Neural cell (in vitro differentiated cells): Measurements from ENCODE around the gene SLC26A11. TPM values are rescaled to one million over a fixed set of nuclear protein-coding genes. Genes with fewer than 3 reads are reported as not detected.

Experiments
- H2AFZ ChIP-seq: fragments of 200-600, 300-800 bp; sonication (generic), shearing (Covaris generic); 2 replicates; pipeline ENCODE4 v1.6.0; 2014; ENCODE audit warnings: low read depth, mild to moderate bottlenecking, antibody characterized with exemption, low read length, moderate library complexity
- H3F3A ChIP-seq: fragments of 200-600 bp; shearing (Covaris generic); 2 replicates; pipeline ENCODE4 v1.6.1; 2016; ENCODE audit warnings: mild to moderate bottlenecking, moderate library complexity, mixed read lengths, antibody characterized with exemption, low read length; ENCODE audit not compliant: insufficient read depth, poor library complexity, severe bottlenecking
- H3K27ac ChIP-seq: fragments of 200-600, 300-800 bp; sonication (generic), shearing (Covaris generic); 2 replicates; pipeline ENCODE4 v1.5.1; 2014; ENCODE audit warnings: mild to moderate bottlenecking, low read length, moderate library complexity
- H3K27me3 ChIP-seq: fragments of 300-800, 200-600 bp; sonication (generic), shearing (Covaris generic); 2 replicates; pipeline ENCODE4 v1.6.0; 2014; ENCODE audit warnings: mild to moderate bottlenecking, low read depth, low read length, moderate library complexity; ENCODE audit not compliant: insufficient read depth
- H3K36me3 ChIP-seq: fragments of 300-800, 200-600 bp; sonication (generic), shearing (Covaris generic); 2 replicates; pipeline ENCODE4 v1.5.1; 2014; ENCODE audit warnings: mild to moderate bottlenecking, antibody characterized with exemption, low read length, moderate library complexity; ENCODE audit not compliant: insufficient read depth
- H3K4me2 ChIP-seq: fragments of 300-800, 200-600 bp; sonication (generic), shearing (Covaris generic); 2 replicates; pipeline ENCODE4 v1.6.0; 2014; ENCODE audit warnings: mild to moderate bottlenecking, low read length
- H3K4me3 ChIP-seq: fragments of 300-800, 200-600 bp; sonication (generic), shearing (Covaris generic); 2 replicates; pipeline ENCODE4 v1.5.1; 2014; ENCODE audit warnings: mild to moderate bottlenecking, low read length, moderate library complexity
- H3K79me2 ChIP-seq: fragments of 200-600 bp; shearing (Covaris generic); replicated peaks from 2 replicates; pipeline ENCODE4 v1.6.0; 2014; ENCODE audit warnings: mild to moderate bottlenecking, low read length, moderate library complexity; ENCODE audit not compliant: insufficient read depth
- H3K9ac ChIP-seq: fragments of 300-800, 200-600 bp; sonication (generic), shearing (Covaris generic); 2 replicates; pipeline ENCODE4 v1.6.1; 2016; ENCODE audit warnings: mild to moderate bottlenecking, low read length, mixed read lengths
- H3K9me2 ChIP-seq: fragments of 200-600 bp; shearing (Covaris generic); 2 replicates; pipeline ENCODE4 v1.6.1; 2016; ENCODE audit warnings: mild to moderate bottlenecking, low read length, mixed read lengths; ENCODE audit not compliant: insufficient read depth
- H3K9me3 ChIP-seq: fragments of 200-600, 300-800 bp; sonication (generic), shearing (Covaris generic); 2 replicates; pipeline ENCODE4 v1.6.1; 2016; ENCODE audit warnings: mild to moderate bottlenecking, mixed run types, low read length, moderate library complexity, mixed read lengths
- H4K20me1 ChIP-seq: fragments of 200-600 bp; shearing (Covaris generic); 2 replicates; pipeline ENCODE4 v1.6.1; 2016; ENCODE audit warnings: mild to moderate bottlenecking, mixed run types; ENCODE audit not compliant: insufficient read depth
- EP300 ChIP-seq: fragments of 450-650 bp; conservative IDR thresholded peaks from 2 replicates; pipeline ENCODE4 v1.6.1; 2014; ENCODE audit warnings: antibody characterized with exemption, mild to moderate bottlenecking, moderate library complexity; ENCODE audit not compliant: poor library complexity, severe bottlenecking
- EZH2 ChIP-seq: fragments of 200-600, 300-800 bp; shearing (Covaris generic), sonication (generic); IDR thresholded peaks from 2 replicates; pipeline ENCODE4 v1.6.1; 2014; ENCODE audit warnings: antibody characterized with exemption, low read length, borderline replicate concordance, mild to moderate bottlenecking; ENCODE audit not compliant: insufficient read depth, poor library complexity, severe bottlenecking
- MXI1 ChIP-seq: fragments of 450-650 bp; conservative IDR thresholded peaks from 2 replicates; pipeline ENCODE4 v1.6.1; 2014; ENCODE audit warnings: antibody characterized with exemption, mild to moderate bottlenecking; ENCODE audit not compliant: poor library complexity, severe bottlenecking
- POLR2AphosphoS5 ChIP-seq: IDR thresholded peaks from 2 replicates; pipeline ENCODE4 v1.6.1; 2012
- RAD21 ChIP-seq: fragments of 450-650 bp; conservative IDR thresholded peaks from 2 replicates; pipeline ENCODE4 v1.6.1; 2014; ENCODE audit warnings: antibody characterized with exemption, mild to moderate bottlenecking, moderate library complexity
- REST ChIP-seq: IDR thresholded peaks from 2 replicates; pipeline ENCODE4 v1.6.1; 2012; ENCODE audit warnings: borderline replicate concordance
- SMC3 ChIP-seq: fragments of 450-650 bp; conservative IDR thresholded peaks from 2 replicates; pipeline ENCODE4 v1.6.1; 2014; ENCODE audit warnings: antibody characterized with exemption, mild to moderate bottlenecking, moderate library complexity; ENCODE audit not compliant: poor library complexity
- TAF1 ChIP-seq: IDR thresholded peaks from 2 replicates; pipeline ENCODE4 v1.6.1; 2012; ENCODE audit warnings: low read depth
- polyA plus RNA-seq: library from polyadenylated mRNA; depleted of rRNA; stranded (reverse); fragments of >200 nt; gene quantifications from 2 replicates; pipeline ENCODE4 v1.2.3, GENCODE V29; 2014
- TF ChIP-seq, protein P1 (sequence below): fragments of 450-650 bp; IDR thresholded peaks from 2 replicates; pipeline ENCODE4 v1.5.1; 2014; ENCODE audit warnings: antibody characterized with exemption, mild to moderate bottlenecking, moderate library complexity; ENCODE audit not compliant: poor library complexity, severe bottlenecking

SLC26A11 gene
- polyA plus RNA-seq, 1 donor from 2014 or later = 18.6 TPM

DNA sequence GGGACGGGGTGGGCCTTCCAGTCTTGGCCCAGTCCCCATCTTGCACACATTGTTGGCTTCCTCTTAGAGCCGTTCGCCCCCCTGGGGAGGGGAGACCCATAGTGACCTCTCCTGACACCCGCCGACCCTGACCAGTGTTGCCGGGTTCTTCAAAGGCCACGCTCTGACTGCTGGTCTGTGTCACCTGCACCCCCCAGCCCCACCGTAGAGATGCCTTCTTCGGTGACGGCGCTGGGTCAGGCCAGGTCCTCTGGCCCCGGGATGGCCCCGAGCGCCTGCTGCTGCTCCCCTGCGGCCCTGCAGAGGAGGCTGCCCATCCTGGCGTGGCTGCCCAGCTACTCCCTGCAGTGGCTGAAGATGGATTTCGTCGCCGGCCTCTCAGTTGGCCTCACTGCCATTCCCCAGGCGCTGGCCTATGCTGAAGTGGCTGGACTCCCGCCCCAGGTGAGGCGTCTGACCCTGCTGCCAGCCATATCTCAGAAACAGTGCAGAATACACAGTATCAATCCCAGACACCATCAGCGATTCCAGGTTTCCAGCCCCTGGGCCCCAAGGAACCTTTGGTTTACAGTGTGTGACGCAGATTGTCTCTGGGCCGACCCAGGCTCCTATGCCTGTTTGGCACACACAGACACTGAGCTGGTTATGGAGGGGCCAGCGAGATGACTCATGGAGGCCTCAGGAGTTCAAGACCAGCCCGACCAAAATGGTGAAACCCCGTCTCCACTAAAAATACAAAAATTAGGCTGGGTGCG lies 1.3 kb downstream of the SLC26A11 start:
- Histone ChIP-seq H3K27ac (no peak overlapping the region), H3F3A (no peaks in the 10 kb centered on the region), H3K36me3 (no peaks in the 10 kb centered on the region), H3K4me2 (peak overlapping the region; percentile 78), H2AFZ (no peak overlapping the region), H3K79me2 (no peaks in the 10 kb centered on the region), H3K27me3 (no peaks in the 10 kb centered on the region), H3K9ac (peak overlapping the region; percentile 69), H3K9me3 (no peaks in the 10 kb centered on the region), H3K9me2 (no peaks in the 10 kb centered on the region), H3K4me3 (peak overlapping the region; percentile 85), H4K20me1 (no peaks in the 10 kb centered on the region)
- TF ChIP-seq RAD21 = no peak
- TF ChIP-seq EZH2 = no peak
- no peak for TF ChIP-seq TAF1
- TF ChIP-seq, protein P1, sequence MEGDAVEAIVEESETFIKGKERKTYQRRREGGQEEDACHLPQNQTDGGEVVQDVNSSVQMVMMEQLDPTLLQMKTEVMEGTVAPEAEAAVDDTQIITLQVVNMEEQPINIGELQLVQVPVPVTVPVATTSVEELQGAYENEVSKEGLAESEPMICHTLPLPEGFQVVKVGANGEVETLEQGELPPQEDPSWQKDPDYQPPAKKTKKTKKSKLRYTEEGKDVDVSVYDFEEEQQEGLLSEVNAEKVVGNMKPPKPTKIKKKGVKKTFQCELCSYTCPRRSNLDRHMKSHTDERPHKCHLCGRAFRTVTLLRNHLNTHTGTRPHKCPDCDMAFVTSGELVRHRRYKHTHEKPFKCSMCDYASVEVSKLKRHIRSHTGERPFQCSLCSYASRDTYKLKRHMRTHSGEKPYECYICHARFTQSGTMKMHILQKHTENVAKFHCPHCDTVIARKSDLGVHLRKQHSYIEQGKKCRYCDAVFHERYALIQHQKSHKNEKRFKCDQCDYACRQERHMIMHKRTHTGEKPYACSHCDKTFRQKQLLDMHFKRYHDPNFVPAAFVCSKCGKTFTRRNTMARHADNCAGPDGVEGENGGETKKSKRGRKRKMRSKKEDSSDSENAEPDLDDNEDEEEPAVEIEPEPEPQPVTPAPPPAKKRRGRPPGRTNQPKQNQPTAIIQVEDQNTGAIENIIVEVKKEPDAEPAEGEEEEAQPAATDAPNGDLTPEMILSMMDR = no peak
- no peak for TF ChIP-seq REST
- no peak for TF ChIP-seq POLR2AphosphoS5
- TF ChIP-seq MXI1 = no peak
- TF ChIP-seq SMC3 = no peak
- no peak for TF ChIP-seq EP300

DNA sequence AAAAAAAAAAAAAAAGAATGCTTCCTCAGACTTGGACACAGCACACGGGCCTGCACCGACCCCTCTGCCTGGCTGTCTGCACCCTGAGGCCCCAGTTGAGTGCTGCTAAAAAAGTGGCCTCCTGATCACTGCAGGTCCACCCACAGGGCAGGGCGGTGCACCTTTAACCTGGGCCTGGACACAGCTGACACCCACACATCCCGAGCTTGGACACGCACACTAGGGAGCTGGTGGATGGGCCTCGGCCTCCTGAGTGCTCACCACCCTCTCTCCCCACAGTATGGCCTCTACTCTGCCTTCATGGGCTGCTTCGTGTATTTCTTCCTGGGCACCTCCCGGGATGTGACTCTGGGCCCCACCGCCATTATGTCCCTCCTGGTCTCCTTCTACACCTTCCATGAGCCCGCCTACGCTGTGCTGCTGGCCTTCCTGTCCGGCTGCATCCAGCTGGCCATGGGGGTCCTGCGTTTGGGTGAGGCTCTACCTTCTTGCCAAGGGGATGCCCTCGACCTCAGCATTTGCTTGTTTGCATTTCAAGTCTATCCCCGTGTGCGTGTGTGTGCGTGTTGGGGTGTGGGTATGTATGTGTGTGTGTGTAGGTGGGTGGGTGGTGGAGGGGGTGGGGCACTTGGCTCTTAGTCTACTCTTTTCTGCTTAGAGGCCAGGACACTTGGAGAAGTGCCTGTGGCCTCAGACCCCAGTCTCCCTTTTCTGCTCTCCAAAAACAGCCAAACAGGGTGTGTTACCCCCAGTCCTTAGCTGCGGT lies 2.3 kb downstream of the SLC26A11 start:
- H3K27me3 ChIP-seq = no peaks in the 10 kb centered on the region
- H3K27ac ChIP-seq = no peak overlapping the region
- H3K36me3 ChIP-seq = no peaks in the 10 kb centered on the region
- no peak overlapping the region for H3K4me3 ChIP-seq
- H3K9me2 ChIP-seq = no peaks in the 10 kb centered on the region
- no peaks in the 10 kb centered on the region for H3K9me3 ChIP-seq
- TF ChIP-seq TAF1 = no peak
- no peak for TF ChIP-seq EZH2
- TF ChIP-seq, protein P1 = no peak
- TF ChIP-seq POLR2AphosphoS5 = no peak
- no peak for TF ChIP-seq MXI1
- no peak for TF ChIP-seq REST
- no peak for TF ChIP-seq SMC3
- TF ChIP-seq RAD21 = no peak
- no peak for TF ChIP-seq EP300
- H3K79me2 ChIP-seq = no peaks in the 10 kb centered on the region
- H3K4me2 ChIP-seq = no peak overlapping the region
- H3F3A ChIP-seq = no peaks in the 10 kb centered on the region
- H3K9ac ChIP-seq = no peak overlapping the region
- no peaks in the 10 kb centered on the region for H4K20me1 ChIP-seq
- H2AFZ ChIP-seq = no peak overlapping the region
